Gastrocnemius medialis (tissue), 4 donors: Measurements from ENCODE around the gene TGOLN2.

Experiments used
- CTCF ChIP-seq, 5 experiments: fragments of 450-650 bp in 3 of 5; fragments of 200-600 bp in 2 of 5; sonication (generic) in 2 of 5; IDR thresholded peaks in 4 of 5; conservative IDR thresholded peaks in 1 of 5; 1 replicate in 4 of 5; 2 replicates in 1 of 5; pipeline ENCODE4 v1.5.1; 2016 to 2019; ENCODE audit warnings: antibody characterized with exemption in 5 of 5, mild to moderate bottlenecking in 3 of 5, moderate library complexity in 3 of 5
- POLR2A ChIP-seq, 2 donors: fragments of 450-650 bp; IDR thresholded peaks; one replicate each; pipeline ENCODE4 v1.6.1; 2017; ENCODE audit warnings: antibody characterized with exemption in 2 of 2, mild to moderate bottlenecking in 2 of 2, moderate library complexity in 2 of 2

GRCh38 chr2:85368921-85369320 is 41.1 kb upstream of the TGOLN2 start:
- no peak for TF ChIP-seq POLR2A (IDR thresholded peaks at IDR 0.05)
- TF ChIP-seq CTCF (IDR thresholded peaks at IDR 0.05 in 4 of 5, conservative IDR thresholded peaks at IDR 0.05 in 1 of 5) = no peak
